SK-N-SH (cell line): ENCODE data around the gene DDI2.

ENCODE experiments used
- CTCF ChIP-seq: fragments of 200-600 bp; sonication (generic); IDR thresholded peaks from 2 replicates; pipeline ENCODE4 v1.6.1; 2017; ENCODE audit warnings: antibody characterized with exemption, mild to moderate bottlenecking, moderate library complexity
- EZH2phosphoT487 ChIP-seq: fragments of 200-600 bp; sonication (generic); IDR thresholded peaks from 2 replicates; pipeline ENCODE4 v1.6.1; 2017; ENCODE audit warnings: low read depth, mixed run types, mild to moderate bottlenecking, antibody characterized with exemption, moderate library complexity, borderline replicate concordance
- POLR2AphosphoS5 ChIP-seq: IDR thresholded peaks from 2 replicates; pipeline ENCODE4 v1.6.1; 2012; ENCODE audit warnings: low read depth, low read length
- RAD21 ChIP-seq: IDR thresholded peaks from 2 replicates; pipeline ENCODE4 v1.6.1; 2012; ENCODE audit warnings: mild to moderate bottlenecking, low read length
- RCOR1 ChIP-seq: fragments of 150-350 bp; IDR thresholded peaks from 2 replicates; pipeline ENCODE4 v1.6.1; 2017; ENCODE audit warnings: antibody characterized with exemption, low read length
- SIN3A ChIP-seq: IDR thresholded peaks from 2 replicates; pipeline ENCODE4 v1.6.1; 2012; ENCODE audit warnings: low read depth, mild to moderate bottlenecking, low read length, moderate library complexity, borderline replicate concordance
- TAF1 ChIP-seq: IDR thresholded peaks from 2 replicates; pipeline ENCODE4 v1.6.1; 2012; ENCODE audit warnings: low read depth, mild to moderate bottlenecking, low read length, moderate library complexity, borderline replicate concordance
- TEAD4 ChIP-seq: IDR thresholded peaks from 2 replicates; pipeline ENCODE4 v1.4.0; 2012; ENCODE audit warnings: mild to moderate bottlenecking, borderline replicate concordance; ENCODE audit not compliant: insufficient read depth

- no peak for TF ChIP-seq TAF1
- no peak for TF ChIP-seq RCOR1
- no peak for TF ChIP-seq POLR2AphosphoS5
- no peak for TF ChIP-seq CTCF
- no peak for TF ChIP-seq RAD21
- no peak for TF ChIP-seq EZH2phosphoT487
- no peak for TF ChIP-seq SIN3A
- no peak for TF ChIP-seq TEAD4
These were observed 67.4 kb downstream of the DDI2 start for GRCh38 chr1:15684468-15685291.
